ENCODE data around the gene FGF1.
"Not testable (repeated sequence)": the region's sequence is repeated elsewhere in the genome, so short reads cannot be mapped to it uniquely, and the experiment has no call there.

The FGF1 gene

GRCh38 chr5:142664636-142665035 is 21.3 kb downstream of the FGF1 start:
- FAIRE-seq: no peak

- FAIRE-seq: no peak
Observed at GRCh38 chr5:142664067-142664466, 21.8 kb downstream of the FGF1 start.

- FAIRE-seq: no peak
Observed at GRCh38 chr5:142663246-142663645, 22.6 kb downstream of the FGF1 start.

GRCh38 chr5:142661957-142662356 is 23.9 kb downstream of the FGF1 start:
- no peak for FAIRE-seq

GRCh38 chr5:142661143-142661542 is 24.7 kb downstream of the FGF1 start:
- no peak for FAIRE-seq

GRCh38 chr5:142660731-142661130 is 25.2 kb downstream of the FGF1 start:
- FAIRE-seq: no peak

GRCh38 chr5:142660196-142660595 is 25.7 kb downstream of the FGF1 start:
- no peak for FAIRE-seq

GRCh38 chr5:142659405-142659804 is 26.5 kb downstream of the FGF1 start:
- FAIRE-seq: no peak

- FAIRE-seq: no peak
Observed at GRCh38 chr5:142658278-142658677, 27.6 kb downstream of the FGF1 start.

- no peak for FAIRE-seq
Observed at GRCh38 chr5:142657446-142657845, 28.4 kb downstream of the FGF1 start.

- no peak for FAIRE-seq
Observed at GRCh38 chr5:142655339-142656267, 30.3 kb downstream of the FGF1 start.

- FAIRE-seq: no peak
Observed at GRCh38 chr5:142654578-142655058, 31.3 kb downstream of the FGF1 start.

- FAIRE-seq: no peak
Observed at GRCh38 chr5:142653321-142653720, 32.6 kb downstream of the FGF1 start.

- no peak for FAIRE-seq
Observed at GRCh38 chr5:142652563-142652962, 33.3 kb downstream of the FGF1 start.

- FAIRE-seq: no peak
Observed at GRCh38 chr5:142650881-142651280, 35.0 kb downstream of the FGF1 start.

GRCh38 chr5:142650060-142650459 is 35.8 kb downstream of the FGF1 start:
- no peak for FAIRE-seq

GRCh38 chr5:142648108-142648507 is 37.8 kb downstream of the FGF1 start:
- FAIRE-seq: not testable (repeated sequence)

- no peak for FAIRE-seq
Observed at GRCh38 chr5:142645456-142645855, 40.4 kb downstream of the FGF1 start.

GRCh38 chr5:142644640-142645361 is 41.1 kb downstream of the FGF1 start:
- FAIRE-seq: no peak

- FAIRE-seq: no peak
Observed at GRCh38 chr5:142644127-142644526, 41.8 kb downstream of the FGF1 start.

GRCh38 chr5:142643634-142644033 is 42.3 kb downstream of the FGF1 start:
- no peak for FAIRE-seq

- FAIRE-seq: no peak
Observed at GRCh38 chr5:142642427-142642826, 43.5 kb downstream of the FGF1 start.

GRCh38 chr5:142641711-142642110 is 44.2 kb downstream of the FGF1 start:
- FAIRE-seq: no peak

Data from colon (tissue), 2 donors.